HFF-Myc (cell line): ENCODE measurements around the gene CD47.
A peak's percentile ranks its signal among the peaks of the same experiment; 100 is the strongest.

Experiments
- DNase-seq: peaks from one replicate; pipeline ENCODE4 v3.0.0-alpha.2; 2011; ENCODE audit warnings: low read depth; ENCODE audit errors: extremely low read depth
- H3K4me3 ChIP-seq: replicated peaks from 2 replicates; pipeline ENCODE4 v1.5.1; 2011; ENCODE audit warnings: low read depth, mild to moderate bottlenecking, control low read depth, low read length
- CTCF ChIP-seq: IDR thresholded peaks from 2 replicates; pipeline ENCODE4 v1.5.1; 2012; ENCODE audit warnings: mild to moderate bottlenecking, low read depth, low read length, control low read depth; ENCODE audit errors: missing control alignments

The CD47 gene

GRCh38 chr3:108091498-108092250 lies 843 bp upstream of the CD47 start:
- H3K4me3 ChIP-seq: peak overlapping the region; percentile 90
- DNase-seq: no peak
- no peak for TF ChIP-seq CTCF

DNA sequence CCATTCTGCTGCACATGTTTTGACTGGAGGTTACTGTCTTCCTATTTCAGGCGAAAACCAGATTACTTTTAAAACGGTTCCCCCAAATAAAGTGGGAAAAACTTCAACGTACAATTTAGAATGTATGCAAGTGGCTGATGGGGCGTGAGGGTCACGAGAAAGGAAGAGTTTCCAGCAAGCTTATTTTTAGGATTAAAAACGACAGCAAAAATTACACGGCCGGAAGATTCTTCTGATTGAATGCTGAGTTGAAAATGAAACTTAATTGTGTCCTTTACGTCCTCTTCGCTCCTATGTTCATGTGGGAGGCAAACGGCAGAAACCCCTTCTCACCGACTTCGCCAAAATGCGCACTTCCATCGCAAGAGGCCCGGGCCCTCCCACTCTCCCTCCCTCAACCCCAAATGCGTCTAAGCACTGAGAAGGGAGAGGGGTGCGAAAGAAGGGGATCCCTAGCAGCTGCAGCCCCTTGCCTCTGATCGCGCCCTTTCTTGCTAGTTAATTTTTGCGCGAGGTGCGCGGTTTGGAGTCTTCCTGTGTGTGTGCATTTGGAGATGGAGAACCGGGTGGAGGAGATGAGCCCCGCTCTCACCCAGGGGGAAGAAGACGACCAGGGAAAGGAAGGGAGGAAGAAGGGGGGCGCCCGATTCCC lies 656 bp downstream of the CD47 start:
- no peak for TF ChIP-seq CTCF
- H3K4me3 ChIP-seq: peak overlapping the region; percentile 90
- DNase-seq: no peak

- TF ChIP-seq CTCF: no peak
- H3K4me3 ChIP-seq: peak overlapping the region; percentile 90
- no peak for DNase-seq
Observed at GRCh38 chr3:108089579-108089978, 1.3 kb downstream of the CD47 start.

- peak overlapping the region; percentile 90 for H3K4me3 ChIP-seq
- no peak for DNase-seq
- no peak for TF ChIP-seq CTCF
Observed at GRCh38 chr3:108088697-108089096, 2.1 kb downstream of the CD47 start.

DNA sequence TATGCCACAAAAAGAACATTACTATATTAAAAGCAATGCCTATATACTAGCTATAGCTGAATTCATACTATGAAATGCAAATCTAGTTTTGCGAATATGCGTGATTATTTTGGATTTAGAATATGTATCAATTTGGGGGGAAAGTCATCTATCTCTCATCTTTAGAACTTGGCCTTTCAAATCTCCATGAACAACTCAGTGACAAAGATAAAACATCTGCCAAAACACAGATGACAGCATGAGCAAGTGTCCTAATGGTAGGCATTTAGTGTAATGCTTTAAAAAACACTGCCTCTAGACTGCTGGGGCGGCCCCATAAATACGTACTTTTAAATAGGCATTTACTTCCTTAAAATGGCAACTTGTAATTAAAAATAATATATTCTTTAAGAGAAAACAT lies 2.7 kb downstream of the CD47 start:
- TF ChIP-seq CTCF: no peak
- peak overlapping the region; percentile 90; the same call in 1 of the 2 replicates for H3K4me3 ChIP-seq
- DNase-seq: no peak

- H3K4me3 ChIP-seq: no peak overlapping the region
- no peak for TF ChIP-seq CTCF
- no peak for DNase-seq
Observed at GRCh38 chr3:108086653-108087052, 4.2 kb downstream of the CD47 start.
